Upper lobe of left lung (tissue), 4 donors: ENCODE measurements around the gene PEX14.
A peak's percentile ranks its signal among the peaks of the same experiment; 100 is the strongest.

Experiments used
- POLR2A ChIP-seq, 4 donors: fragments of 450-650 bp; IDR thresholded peaks; one replicate each; pipeline ENCODE4 v1.5.1; 2016 to 2017; ENCODE audit warnings: antibody characterized with exemption in 4 of 4, mild to moderate bottlenecking in 2 of 4
- POLR2AphosphoS5 ChIP-seq, 2 donors: sonication (generic); formaldehyde crosslinking; IDR thresholded peaks; one replicate each; pipeline ENCODE4 v1.5.1; 2017; ENCODE audit warnings: antibody characterized with exemption in 2 of 2
- TF ChIP-seq, protein P1 (sequence below), 6 experiments: fragments of 450-650 bp in 4 of 6; fragments of 200-600 bp in 2 of 6; sonication (generic) in 2 of 6; IDR thresholded peaks; one replicate each; pipeline ENCODE4 v1.5.1; 2016 to 2019; ENCODE audit warnings: antibody characterized with exemption in 6 of 6

GRCh38 chr1:10674700-10675609 lies 200.2 kb downstream of the PEX14 start:
- TF ChIP-seq, protein P1, sequence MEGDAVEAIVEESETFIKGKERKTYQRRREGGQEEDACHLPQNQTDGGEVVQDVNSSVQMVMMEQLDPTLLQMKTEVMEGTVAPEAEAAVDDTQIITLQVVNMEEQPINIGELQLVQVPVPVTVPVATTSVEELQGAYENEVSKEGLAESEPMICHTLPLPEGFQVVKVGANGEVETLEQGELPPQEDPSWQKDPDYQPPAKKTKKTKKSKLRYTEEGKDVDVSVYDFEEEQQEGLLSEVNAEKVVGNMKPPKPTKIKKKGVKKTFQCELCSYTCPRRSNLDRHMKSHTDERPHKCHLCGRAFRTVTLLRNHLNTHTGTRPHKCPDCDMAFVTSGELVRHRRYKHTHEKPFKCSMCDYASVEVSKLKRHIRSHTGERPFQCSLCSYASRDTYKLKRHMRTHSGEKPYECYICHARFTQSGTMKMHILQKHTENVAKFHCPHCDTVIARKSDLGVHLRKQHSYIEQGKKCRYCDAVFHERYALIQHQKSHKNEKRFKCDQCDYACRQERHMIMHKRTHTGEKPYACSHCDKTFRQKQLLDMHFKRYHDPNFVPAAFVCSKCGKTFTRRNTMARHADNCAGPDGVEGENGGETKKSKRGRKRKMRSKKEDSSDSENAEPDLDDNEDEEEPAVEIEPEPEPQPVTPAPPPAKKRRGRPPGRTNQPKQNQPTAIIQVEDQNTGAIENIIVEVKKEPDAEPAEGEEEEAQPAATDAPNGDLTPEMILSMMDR (IDR thresholded peaks at IDR 0.05), result no peak
- TF ChIP-seq POLR2AphosphoS5 (IDR thresholded peaks at IDR 0.05), result peak in 1 of 2 donors; percentile 19
- TF ChIP-seq POLR2A (IDR thresholded peaks at IDR 0.05), result no peak
